ENCODE results near the gene GLIPR2.

GLIPR2 gene

GRCh38 chr9:36145970-36146369 is 9.4 kb downstream of the GLIPR2 start:
- no peak for TF ChIP-seq GATA2 (IDR thresholded peaks at IDR 0.05; ENCODE audit: low read depth, low read length)
- TF ChIP-seq GATA3 (IDR thresholded peaks at IDR 0.05; ENCODE audit: low read depth, low read length) = no peak

GRCh38 chr9:36146651-36147050 is 10.1 kb downstream of the GLIPR2 start:
- TF ChIP-seq GATA3 (IDR thresholded peaks at IDR 0.05; ENCODE audit: low read depth, low read length) (no peak), GATA2 (IDR thresholded peaks at IDR 0.05; ENCODE audit: low read depth, low read length) (no peak)

GRCh38 chr9:36147441-36148175 is 11.1 kb downstream of the GLIPR2 start:
- TF ChIP-seq GATA3 (IDR thresholded peaks at IDR 0.05; ENCODE audit: low read depth, low read length) = no peak
- no peak for TF ChIP-seq GATA2 (IDR thresholded peaks at IDR 0.05; ENCODE audit: low read depth, low read length)

GRCh38 chr9:36148311-36149051 is 11.9 kb downstream of the GLIPR2 start:
- TF ChIP-seq GATA3 (IDR thresholded peaks at IDR 0.05; ENCODE audit: low read depth, low read length) = no peak
- no peak for TF ChIP-seq GATA2 (IDR thresholded peaks at IDR 0.05; ENCODE audit: low read depth, low read length)

GRCh38 chr9:36149197-36149596 is 12.7 kb downstream of the GLIPR2 start:
- TF ChIP-seq GATA3 (IDR thresholded peaks at IDR 0.05; ENCODE audit: low read depth, low read length) (no peak), GATA2 (IDR thresholded peaks at IDR 0.05; ENCODE audit: low read depth, low read length) (no peak)

- TF ChIP-seq GATA3 (IDR thresholded peaks at IDR 0.05; ENCODE audit: low read depth, low read length) (no peak), GATA2 (IDR thresholded peaks at IDR 0.05; ENCODE audit: low read depth, low read length) (no peak)
These were observed 14.2 kb downstream of the GLIPR2 start for GRCh38 chr9:36150574-36151315.

GRCh38 chr9:36151316-36152210 is 15.0 kb downstream of the GLIPR2 start:
- TF ChIP-seq GATA2 (IDR thresholded peaks at IDR 0.05; ENCODE audit: low read depth, low read length) = no peak
- no peak for TF ChIP-seq GATA3 (IDR thresholded peaks at IDR 0.05; ENCODE audit: low read depth, low read length)

GRCh38 chr9:36152741-36153438 is 16.4 kb downstream of the GLIPR2 start:
- TF ChIP-seq GATA2 (IDR thresholded peaks at IDR 0.05; ENCODE audit: low read depth, low read length) = no peak
- TF ChIP-seq GATA3 (IDR thresholded peaks at IDR 0.05; ENCODE audit: low read depth, low read length) = no peak

- TF ChIP-seq GATA2 (IDR thresholded peaks at IDR 0.05; ENCODE audit: low read depth, low read length) = no peak
- no peak for TF ChIP-seq GATA3 (IDR thresholded peaks at IDR 0.05; ENCODE audit: low read depth, low read length)
These were observed 17.2 kb downstream of the GLIPR2 start for GRCh38 chr9:36153746-36154145.

GRCh38 chr9:36154331-36154952 is 17.9 kb downstream of the GLIPR2 start:
- no peak for TF ChIP-seq GATA3 (IDR thresholded peaks at IDR 0.05; ENCODE audit: low read depth, low read length)
- no peak for TF ChIP-seq GATA2 (IDR thresholded peaks at IDR 0.05; ENCODE audit: low read depth, low read length)

GRCh38 chr9:36156116-36156515 is 19.6 kb downstream of the GLIPR2 start:
- no peak for TF ChIP-seq GATA3 (IDR thresholded peaks at IDR 0.05; ENCODE audit: low read depth, low read length)
- TF ChIP-seq GATA2 (IDR thresholded peaks at IDR 0.05; ENCODE audit: low read depth, low read length) = no peak

- TF ChIP-seq GATA2 (IDR thresholded peaks at IDR 0.05; ENCODE audit: low read depth, low read length) = no peak
- no peak for TF ChIP-seq GATA3 (IDR thresholded peaks at IDR 0.05; ENCODE audit: low read depth, low read length)
These were observed 21.6 kb downstream of the GLIPR2 start for GRCh38 chr9:36158122-36158521.
